DMS153 (cell line): ENCODE measurements around the gene KLK2.

Source experiments
- DNase-seq: peaks from one replicate; lab custom pipeline; 2025; lab: John Stamatoyannopoulos, UW

Gene KLK2

DNA sequence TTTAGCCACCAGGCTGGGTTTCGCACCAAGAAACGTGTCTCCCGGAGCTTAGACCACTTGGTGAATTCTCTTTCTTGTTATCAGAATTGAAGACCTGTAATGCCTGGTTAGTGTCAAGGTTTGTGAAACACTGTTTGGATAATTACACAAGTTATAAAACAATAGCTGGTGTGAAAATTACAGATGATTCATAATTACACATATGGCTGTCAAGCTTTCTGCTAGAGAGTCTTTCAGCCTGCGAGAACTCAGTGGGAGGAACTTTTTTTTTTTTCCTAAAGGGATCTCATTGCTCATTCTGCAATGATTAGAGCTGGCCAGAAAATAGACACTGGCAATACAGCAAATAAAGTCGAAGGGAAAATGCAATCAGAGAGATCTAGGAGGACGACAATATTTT, 51.3 kb downstream of the KLK2 start:
- no peak for DNase-seq

DNA sequence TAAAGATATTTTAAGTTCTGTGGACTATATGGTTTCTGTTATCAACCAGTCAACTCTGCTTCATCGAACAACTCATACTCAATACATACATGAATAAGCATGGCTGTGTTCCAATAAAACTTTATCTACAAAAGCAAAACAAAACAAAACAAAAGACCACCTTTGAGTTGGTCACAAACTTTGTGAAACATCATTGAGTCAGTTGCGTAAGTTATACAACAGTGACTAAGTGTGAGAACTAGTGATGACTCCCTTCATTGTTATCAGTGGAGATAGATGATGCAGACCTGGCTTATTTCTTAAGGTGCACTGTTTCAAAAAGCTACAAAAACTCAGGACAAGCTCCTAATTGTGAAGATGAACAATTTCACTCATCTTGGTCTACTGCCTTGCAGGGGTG, 52.5 kb downstream of the KLK2 start:
- DNase-seq, result no peak

DNA sequence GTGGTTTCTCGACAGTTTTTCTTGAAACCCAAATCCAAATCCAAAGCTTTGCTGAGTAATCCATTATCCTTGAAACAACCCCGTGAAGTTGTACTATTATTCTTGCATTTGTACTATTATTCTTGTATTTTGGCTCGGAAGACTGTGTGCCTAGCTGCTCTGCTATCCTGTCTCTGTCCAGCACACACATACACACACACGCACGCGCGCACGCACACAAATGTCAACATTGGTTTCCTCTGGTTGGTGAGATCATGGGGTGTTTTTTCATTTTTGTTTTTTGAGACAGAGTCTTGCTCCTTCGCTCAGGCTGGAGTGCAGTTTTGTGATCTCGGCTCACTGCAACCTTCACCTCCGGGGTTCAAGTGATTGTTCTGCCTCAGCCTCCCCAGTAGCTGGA, 52.9 kb downstream of the KLK2 start:
- DNase-seq, result no peak

DNA sequence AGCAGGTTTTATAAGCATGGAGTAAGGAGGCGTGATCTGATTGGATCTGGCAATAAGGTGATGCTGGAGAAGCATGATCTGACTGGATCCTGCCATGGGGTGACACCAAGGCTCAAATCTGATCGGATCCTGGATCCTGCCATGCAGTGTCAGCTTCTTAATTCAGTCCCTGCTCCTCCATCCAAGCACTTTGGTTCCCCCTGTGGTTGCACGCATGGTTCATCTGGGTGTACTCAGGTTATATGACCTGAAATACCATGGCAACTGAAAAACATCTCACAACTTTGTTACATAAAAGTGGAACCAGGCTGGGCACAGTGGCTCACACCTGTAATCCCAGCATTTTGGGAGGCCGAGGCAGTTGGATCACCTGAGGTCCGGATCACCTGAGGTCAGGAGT, 55.6 kb downstream of the KLK2 start:
- DNase-seq, result no peak
